Stimulated activated CD8-positive, alpha-beta memory T cell treated with anti-CD3 and anti-CD28 coated beads, Interleukin-12 subunit alpha, Interleukin-12 subunit beta, amount 100 ng/mL, for 24 hours (primary cell): ENCODE results near the gene SLC66A2.
"Not testable (repeated sequence)": the region's sequence is repeated elsewhere in the genome, so short reads cannot be mapped to it uniquely, and the experiment has no call there.

Experiments used
- DNase-seq: peaks from one replicate; pipeline ENCODE4 v3.0.0-alpha.2; 2020; ENCODE audit errors: extremely low read depth

Gene SLC66A2

DNA sequence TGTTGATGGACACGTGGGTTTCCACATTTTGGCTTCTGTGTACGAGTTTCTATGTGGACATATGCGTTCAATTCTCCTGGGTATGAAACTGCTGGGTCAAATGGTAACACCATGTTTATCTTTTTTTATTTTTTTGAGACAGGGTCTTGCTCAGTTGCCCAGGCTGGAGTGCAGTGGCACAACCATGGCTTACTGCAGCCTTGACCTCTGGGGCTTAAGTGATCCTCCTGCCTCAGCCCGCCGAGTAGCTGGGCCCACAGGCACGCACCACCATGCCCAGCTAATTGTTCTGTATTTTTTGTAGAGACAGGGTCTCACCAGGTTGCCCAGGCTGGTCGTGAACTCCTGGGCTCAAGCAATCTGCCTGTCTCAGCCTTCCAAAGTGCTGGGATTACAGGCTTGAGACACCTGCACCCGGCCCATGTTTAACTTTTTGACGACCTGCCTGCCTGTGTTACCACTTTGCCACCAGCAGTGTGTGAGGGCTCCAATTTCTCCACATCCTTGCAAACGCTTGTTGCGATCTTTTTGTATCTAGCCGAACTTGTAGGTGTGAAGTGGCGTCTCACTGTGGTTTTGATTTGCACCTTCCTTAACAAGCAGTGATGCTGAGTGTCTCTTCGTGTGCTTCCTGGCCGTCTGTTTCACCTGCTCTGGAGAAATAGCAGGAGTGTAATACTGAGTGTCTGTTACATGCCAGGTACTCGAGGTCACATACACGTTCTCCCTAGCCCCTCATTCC, 19.9 kb upstream of the SLC66A2 start:
- DNase-seq = no peak

- DNase-seq = no peak
Observed at GRCh38 chr18:79970419-79971133, 19.1 kb upstream of the SLC66A2 start.

- no peak for DNase-seq
Observed at GRCh38 chr18:79965119-79965902, 13.9 kb upstream of the SLC66A2 start.

DNA sequence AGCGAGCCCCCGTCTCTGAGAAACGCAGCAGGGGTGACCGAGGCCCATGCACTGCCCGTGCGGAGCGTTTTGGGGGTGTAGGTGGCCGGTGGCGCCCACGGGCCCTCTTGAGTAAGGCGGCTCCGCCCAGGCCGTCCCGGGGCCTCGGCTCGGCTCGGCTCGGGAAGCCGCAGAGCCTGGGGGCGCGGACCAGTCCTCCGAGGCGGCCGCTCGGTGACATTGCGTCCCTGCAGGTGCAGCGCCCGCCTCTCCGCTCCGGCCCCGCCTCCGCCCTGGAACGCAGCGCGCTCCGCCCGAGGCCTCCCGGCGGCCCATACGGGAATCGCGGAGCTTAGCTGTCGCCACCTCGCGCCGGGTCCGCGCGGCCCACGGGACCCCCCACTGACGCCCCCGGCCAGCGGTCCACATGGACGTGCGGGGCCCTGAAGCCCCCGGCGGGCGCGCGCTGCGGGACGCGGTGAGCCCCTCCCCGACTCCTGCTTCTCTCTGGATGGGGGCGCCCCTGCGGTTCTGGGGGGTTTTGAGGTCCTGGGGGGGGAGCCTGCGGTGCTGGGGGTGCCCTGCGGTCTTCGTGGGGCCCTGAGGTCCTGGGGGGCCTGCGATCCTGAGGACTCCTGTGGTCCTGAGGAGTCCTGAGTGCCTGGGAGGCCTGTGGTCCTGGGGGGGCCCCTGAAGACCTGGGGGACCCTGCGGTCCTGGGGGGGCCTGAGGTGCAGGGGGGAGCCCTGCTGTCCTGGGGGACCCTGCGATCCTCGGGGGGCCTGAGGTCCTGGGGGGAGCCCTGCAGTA, 13.1 kb upstream of the SLC66A2 start, which contains the start of gene HSBP1L1:
Gene HSBP1L1 (plus strand): TSS at position 314 of the 789 bp plus-strand sequence. CDS start 93 bp downstream, at position 407.
- no peak for DNase-seq

DNA sequence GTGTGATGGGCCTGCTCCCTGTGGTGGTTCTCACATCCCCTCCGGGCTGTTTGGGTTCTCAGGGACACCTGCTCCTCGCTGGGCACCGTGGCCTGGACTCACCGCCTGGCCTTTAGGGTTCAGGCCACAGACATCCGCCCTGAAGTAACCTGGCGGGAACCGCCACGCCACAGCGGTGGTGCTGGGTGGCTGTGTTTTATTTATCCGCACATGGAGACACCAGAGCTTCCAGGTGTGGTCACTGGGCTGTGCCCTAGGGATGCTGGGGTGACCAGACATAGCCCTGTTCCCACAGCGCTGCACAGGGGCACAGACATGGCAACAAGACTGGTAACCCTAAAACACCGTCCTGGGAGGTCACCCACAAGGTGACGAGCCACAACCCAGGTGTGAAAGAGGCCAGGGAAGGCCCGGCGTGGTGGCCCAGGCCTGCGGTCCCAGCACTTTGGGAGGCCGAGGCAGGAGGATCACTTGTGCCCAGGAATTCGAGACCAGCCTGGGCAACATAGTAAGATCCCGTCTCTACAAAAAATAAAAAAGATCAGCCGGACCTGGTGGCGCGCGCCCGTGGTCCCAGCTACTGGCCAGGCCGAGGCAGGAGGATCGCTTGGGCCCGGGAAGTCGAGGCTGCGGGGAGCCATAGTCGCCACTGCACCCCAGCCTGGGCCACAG, 12.3 kb upstream of the SLC66A2 start:
- DNase-seq = no peak

DNA sequence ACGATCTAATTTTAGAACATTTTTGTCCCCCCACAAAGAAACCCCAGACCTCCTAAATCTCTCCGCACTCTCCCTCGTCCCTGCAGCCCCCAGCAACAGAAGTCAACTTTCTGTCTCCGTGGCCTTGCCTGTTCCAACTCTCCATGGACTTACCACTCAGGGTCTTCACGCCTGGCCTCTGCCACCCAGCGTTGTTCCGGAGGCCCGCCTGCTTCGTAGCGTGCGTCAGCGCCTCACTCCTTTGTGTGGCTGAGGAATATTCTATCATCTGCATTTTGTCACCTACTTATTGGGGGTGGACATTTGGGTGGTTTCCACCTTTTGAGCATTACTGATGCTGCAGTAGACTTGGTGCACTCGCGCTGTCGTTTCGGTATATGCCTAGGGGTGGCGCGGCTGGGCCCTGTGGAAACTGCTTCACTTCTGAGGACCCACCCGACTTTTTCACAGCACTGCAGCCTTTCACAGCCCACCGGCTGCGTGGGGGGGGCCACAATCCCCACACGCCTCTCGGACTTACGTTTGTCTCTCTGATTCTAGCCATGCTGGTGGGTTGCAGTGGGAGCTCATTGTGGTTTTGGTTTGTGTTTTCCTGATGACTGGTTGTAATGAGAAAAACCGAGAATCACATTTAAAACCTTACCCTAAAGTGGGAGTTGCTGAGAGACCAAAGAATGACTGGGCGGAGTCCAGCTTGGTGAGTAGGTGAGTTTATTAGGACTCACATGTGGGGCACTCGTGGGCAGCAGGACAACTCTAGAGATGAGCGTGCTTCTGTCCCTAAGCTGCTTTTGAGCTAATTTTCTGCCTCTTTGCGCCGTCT, 11.6 kb upstream of the SLC66A2 start:
- DNase-seq = peak; percentile 37

DNA sequence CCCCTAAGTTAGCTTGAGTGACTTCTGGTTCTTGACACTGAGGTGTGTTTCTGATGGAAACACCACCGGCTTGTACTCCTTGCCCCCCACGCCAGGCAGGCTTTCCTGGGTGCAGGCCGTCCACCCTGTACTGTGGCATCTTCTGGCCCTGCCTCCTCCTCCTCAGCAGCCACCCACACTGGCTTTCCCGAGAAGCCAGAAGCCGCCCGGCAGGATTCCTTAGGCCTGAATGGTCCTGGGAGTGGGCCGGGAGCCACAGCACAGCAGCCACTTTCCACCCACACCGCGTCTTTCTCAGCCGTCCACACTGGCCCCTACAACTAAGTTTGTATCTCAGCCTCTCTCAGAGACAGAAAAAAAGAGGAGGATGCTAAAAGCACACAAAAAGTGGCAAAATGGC, 10.9 kb upstream of the SLC66A2 start:
- DNase-seq = no peak

DNA sequence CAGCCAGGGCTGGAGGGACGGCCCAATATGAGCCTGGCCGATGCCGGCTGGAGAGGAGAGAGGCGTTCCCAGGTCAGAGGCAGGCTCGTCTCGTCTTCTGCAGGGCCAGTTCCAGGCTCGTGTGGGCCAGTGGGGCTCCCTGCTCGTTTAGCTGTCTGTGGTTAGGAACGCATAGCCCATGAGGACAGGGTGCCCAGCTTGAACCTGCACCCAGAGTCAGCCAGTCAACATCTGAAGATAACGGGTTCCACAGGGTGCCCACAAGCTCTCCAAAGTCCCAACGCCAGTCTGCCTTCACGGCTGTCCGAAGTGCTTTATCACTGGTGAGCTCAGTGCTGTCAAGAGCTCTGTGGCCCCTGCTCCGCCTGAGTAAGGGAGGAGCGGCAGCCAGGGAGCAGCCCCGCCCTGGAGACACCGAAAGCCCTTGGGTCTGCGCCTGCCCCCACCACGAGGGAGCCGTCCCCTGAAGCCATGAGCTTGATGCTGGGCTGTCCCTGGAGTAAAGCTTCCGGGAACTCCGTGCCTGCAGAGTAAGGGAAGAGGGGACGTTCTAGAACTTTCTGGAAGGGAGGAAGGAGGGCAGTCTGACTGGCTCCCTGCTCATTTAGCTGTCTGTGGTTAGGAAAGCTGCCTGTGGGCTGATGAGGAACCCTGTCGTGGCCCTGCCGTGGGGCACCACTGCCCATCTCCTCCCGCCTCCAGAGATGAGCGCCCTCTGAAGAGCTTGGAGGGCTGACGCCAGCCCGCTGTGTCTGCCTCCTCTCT, 10.3 kb upstream of the SLC66A2 start:
- DNase-seq = no peak

DNA sequence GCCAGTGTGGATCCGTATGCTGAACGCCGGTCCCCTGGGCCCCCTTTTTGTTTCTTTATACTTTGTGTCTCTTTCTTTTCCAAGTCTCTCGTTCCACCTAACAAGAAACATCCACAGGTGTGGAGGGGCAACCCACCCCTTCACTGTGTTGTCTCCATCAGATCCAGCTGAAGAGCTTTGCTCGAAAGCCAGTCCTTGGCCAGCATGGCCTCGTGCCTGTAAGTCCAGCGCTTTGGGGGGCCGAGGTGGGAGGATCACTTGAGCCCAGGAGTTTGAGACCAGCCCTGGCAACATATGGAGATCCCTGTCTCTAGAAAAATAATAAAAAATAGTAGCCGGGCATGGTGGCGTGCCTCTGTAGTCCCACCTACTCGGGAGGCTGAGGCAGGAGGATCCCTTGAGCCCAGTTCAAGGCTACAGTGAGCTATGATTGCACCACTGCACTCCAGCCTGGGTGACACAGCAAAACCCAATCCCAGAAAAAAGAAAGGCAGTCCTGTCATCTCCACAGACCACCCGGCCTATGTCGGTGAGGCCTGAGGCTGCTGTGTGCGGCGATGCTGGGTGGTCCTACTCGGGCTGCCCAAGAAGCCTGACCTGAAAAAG, 9.6 kb upstream of the SLC66A2 start:
- no peak for DNase-seq

DNA sequence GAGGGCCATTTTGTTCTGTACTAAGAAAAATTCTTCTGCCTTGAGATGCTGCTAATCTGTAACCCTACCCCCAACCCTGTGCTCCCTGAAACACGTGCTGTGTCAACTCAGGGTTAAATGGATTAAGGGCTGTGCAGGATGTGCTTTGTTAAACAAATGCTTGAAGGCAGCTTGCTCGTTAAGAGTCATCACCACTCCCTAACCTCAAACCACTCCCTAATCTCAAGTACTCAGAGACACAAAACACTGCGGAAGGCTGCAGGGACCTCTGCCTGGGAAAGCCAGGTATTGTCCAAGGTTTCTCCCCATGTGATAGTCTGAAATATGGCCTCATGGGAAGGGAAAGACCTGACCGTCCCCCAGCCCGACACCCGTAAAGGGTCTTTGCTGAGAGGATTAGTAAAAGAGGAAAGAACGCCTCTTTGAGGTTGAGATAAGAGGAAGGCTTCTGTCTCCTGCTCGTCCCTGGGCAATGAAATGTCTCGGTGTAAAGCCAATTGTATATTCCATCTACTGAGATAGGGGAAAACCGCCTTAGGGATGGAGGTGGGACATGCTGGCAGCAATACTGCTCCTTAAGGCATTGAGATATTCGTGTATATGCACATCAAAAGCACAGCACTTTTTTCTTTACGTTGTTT, 8.8 kb upstream of the SLC66A2 start:
- not testable (repeated sequence) for DNase-seq

- DNase-seq = no peak
Observed at GRCh38 chr18:79958981-79959380, 7.5 kb upstream of the SLC66A2 start.

DNA sequence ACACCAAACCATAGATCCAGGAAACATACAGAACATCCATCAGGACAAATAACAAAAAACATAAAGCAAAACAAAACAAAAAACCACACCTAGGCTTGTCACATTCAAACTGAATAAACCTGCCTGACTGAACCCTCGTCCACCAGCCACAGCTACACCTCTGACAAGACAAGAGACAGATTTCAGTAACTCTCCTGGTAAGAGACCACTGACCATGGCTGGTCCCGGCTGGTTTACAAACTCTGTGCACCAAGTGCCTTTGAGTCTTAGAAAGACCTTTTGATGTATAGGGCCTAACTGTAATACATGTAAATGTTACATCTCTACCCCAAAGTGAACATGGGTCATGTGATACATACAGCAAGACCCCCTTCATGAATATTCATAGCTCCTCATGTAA, 4.8 kb upstream of the SLC66A2 start:
- DNase-seq = no peak

DNA sequence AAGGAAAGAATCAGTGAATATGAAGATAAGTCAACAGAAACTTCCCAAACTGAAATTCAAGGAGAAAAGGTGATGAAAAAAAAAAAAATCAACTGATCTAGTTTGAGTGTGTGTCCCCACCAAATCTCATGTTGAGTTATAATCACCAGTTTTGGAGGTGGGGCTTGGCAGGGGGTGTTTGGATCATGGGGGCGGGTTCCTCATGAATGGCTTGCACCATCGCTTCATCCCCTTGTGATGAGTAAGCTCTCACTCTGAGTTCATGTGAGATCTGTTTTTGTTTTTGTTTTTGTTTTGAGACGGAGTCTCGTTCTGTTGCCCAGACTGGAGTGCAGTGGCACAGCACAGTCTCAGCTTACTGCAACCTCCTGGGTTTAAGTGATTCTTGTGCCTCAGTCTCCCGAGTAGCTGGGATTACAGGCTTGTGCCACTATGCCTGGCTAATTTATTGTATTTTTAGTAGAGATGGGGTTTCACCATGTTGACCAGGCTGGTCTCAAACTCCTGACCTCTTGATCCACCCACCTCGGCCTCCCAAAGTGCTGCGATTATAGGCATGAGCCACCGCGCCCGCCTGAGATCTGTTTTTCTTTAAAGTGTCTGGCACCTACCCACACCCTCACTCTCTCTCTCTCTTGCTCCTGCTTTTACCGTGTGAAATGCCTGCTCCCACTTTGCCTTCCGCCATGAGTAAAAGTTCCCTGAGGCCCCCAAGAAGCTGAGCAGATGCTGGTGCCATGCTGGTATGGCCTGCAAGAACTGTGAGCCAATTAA, 4.0 kb upstream of the SLC66A2 start:
- no peak for DNase-seq

GRCh38 chr18:79954791-79955190, 3.3 kb upstream of the SLC66A2 start:
- DNase-seq = no peak

GRCh38 chr18:79953971-79954651, 2.7 kb upstream of the SLC66A2 start:
- no peak for DNase-seq

GRCh38 chr18:79952996-79953559, 1.6 kb upstream of the SLC66A2 start:
- DNase-seq = no peak

DNA sequence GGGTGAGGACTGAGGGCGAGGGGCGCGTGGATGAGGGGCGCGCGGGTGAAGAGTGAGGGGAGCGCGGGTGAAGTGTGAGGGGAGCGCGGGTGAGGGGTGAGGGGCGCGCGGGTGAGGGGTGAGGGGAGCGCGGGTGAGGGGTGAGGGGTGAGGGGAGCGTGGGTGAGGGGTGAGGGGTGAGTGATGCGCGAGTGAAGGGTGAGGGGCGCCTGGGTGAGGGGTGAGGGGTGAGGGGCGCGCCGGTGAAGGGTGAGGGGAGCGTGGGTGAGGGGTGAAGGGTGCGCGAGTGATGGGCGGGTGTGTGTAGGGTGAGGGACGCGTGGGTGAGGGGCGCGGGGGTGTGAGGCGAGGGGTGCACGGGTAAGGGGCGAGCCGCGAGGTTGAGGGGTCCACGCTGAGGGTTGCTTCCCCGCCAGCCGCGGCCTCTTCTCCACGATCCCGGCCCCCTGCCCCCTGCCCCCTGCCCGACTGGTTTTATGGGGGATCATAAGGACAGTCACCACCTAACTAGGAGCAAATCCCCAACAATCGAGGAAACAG, 1.1 kb upstream of the SLC66A2 start:
- DNase-seq = no peak
